ENCODE measurements around the gene ZNF687.

ZNF687 gene

GRCh38 chr1:151314137-151314875, 32.2 kb downstream of the ZNF687 start:
- DNase-seq (ENCODE audit: extremely low spot score) = no peak
- TF ChIP-seq HDGF (IDR thresholded peaks at IDR 0.05; ENCODE audit: borderline replicate concordance) = no peak
- no peak for TF ChIP-seq FOXM1 (IDR thresholded peaks at IDR 0.05; ENCODE audit: borderline replicate concordance)
- TF ChIP-seq CTBP1 (IDR thresholded peaks at IDR 0.05; ENCODE audit: borderline replicate concordance) = no peak
- TF ChIP-seq ELF4 (IDR thresholded peaks at IDR 0.05) = no peak
- CTCF ChIA-PET = interaction anchor here (1.7 to 1.9 kb wide), 2 partner anchors 13 to 26 kb away, joined by 5 to 9 read pairs; no protein-coding TSS in a partner anchor
- POLR2A ChIA-PET = interaction anchor here (2.0 to 10.0 kb wide), 2 partner anchors 13 to 26 kb away, joined by 5 to 89 read pairs; partner anchors contain the start of gene PI4KB

- TF ChIP-seq FOXM1 (IDR thresholded peaks at IDR 0.05; ENCODE audit: borderline replicate concordance) (no peak), FOXK2 (IDR thresholded peaks at IDR 0.05) (no peak), TARDBP (IDR thresholded peaks at IDR 0.05) (no peak), CTBP1 (IDR thresholded peaks at IDR 0.05; ENCODE audit: borderline replicate concordance) (no peak), ARNT (IDR thresholded peaks at IDR 0.05) (no peak), ZNF384 (IDR thresholded peaks at IDR 0.05) (no peak), ELF4 (IDR thresholded peaks at IDR 0.05) (no peak), HDGF (IDR thresholded peaks at IDR 0.05; ENCODE audit: borderline replicate concordance) (no peak), FOXA1 (IDR thresholded peaks at IDR 0.05) (no peak), SP1 (IDR thresholded peaks at IDR 0.05) (no peak), SUZ12 (IDR thresholded peaks at IDR 0.05) (no peak), BHLHE40 (IDR thresholded peaks at IDR 0.05; ENCODE audit: borderline replicate concordance) (no peak), LEF1 (IDR thresholded peaks at IDR 0.05; ENCODE audit: borderline replicate concordance) (no peak), L3MBTL2 (conservative IDR thresholded peaks at IDR 0.05) (no peak), PKNOX1 (IDR thresholded peaks at IDR 0.05) (no peak), NFRKB (IDR thresholded peaks at IDR 0.05) (no peak)
- POLR2A ChIA-PET = interaction anchor here (10.0 kb wide), 1 partner anchor 11 kb away, joined by 89 read pairs; the partner anchor contains the start of gene PI4KB
- no peak for DNase-seq (ENCODE audit: extremely low spot score)
- CTCF ChIA-PET = no interaction called here
Observed at GRCh38 chr1:151315565-151316235, 33.6 kb downstream of the ZNF687 start.

- no peak for DNase-seq (ENCODE audit: extremely low spot score)
- CTCF ChIA-PET = no interaction called here
- TF ChIP-seq FOXK2 (IDR thresholded peaks at IDR 0.05) (no peak), ARNT (IDR thresholded peaks at IDR 0.05) (no peak), BHLHE40 (IDR thresholded peaks at IDR 0.05; ENCODE audit: borderline replicate concordance) (no peak), NFRKB (IDR thresholded peaks at IDR 0.05) (no peak), CTBP1 (IDR thresholded peaks at IDR 0.05; ENCODE audit: borderline replicate concordance) (no peak), TARDBP (IDR thresholded peaks at IDR 0.05) (no peak), ZNF384 (IDR thresholded peaks at IDR 0.05) (no peak), ELF4 (IDR thresholded peaks at IDR 0.05) (no peak), L3MBTL2 (conservative IDR thresholded peaks at IDR 0.05) (no peak), FOXM1 (IDR thresholded peaks at IDR 0.05; ENCODE audit: borderline replicate concordance) (no peak), FOXA1 (IDR thresholded peaks at IDR 0.05) (no peak)
- POLR2A ChIA-PET = interaction anchor here (0.9 to 10.0 kb wide), 2 partner anchors 8 to 37 kb away, joined by 3 to 89 read pairs; partner anchors contain the start of genes PI4KB and ZNF687
Observed at GRCh38 chr1:151318975-151319374, 36.9 kb downstream of the ZNF687 start.

GRCh38 chr1:151324390-151324930, 42.4 kb downstream of the ZNF687 start:
- no peak for TF ChIP-seq LEF1 (IDR thresholded peaks at IDR 0.05; ENCODE audit: borderline replicate concordance)
- POLR2A ChIA-PET = no interaction called here
- CTCF ChIA-PET = interaction anchor here (0.6 to 1.5 kb wide), 3 partner anchors 16 to 24 kb away, joined by 3 to 4 read pairs (median 4); no protein-coding TSS in a partner anchor
- DNase-seq (ENCODE audit: extremely low spot score) = no peak

- POLR2A ChIA-PET = no interaction called here
Observed at GRCh38 chr1:151325231-151325630, 43.1 kb downstream of the ZNF687 start.

More at GRCh38 chr1:151325231-151325630, 43.1 kb downstream of the ZNF687 start:
- CTCF ChIA-PET = interaction anchor here (0.6 to 3.1 kb wide), 3 partner anchors 15 to 25 kb away, joined by 3 to 24 read pairs (median 3); no protein-coding TSS in a partner anchor
- DNase-seq (ENCODE audit: extremely low spot score) = no peak
- no peak for TF ChIP-seq FOXK2 (IDR thresholded peaks at IDR 0.05)
- no peak for TF ChIP-seq SUZ12 (IDR thresholded peaks at IDR 0.05)
- TF ChIP-seq NFRKB (IDR thresholded peaks at IDR 0.05) = no peak
- no peak for TF ChIP-seq L3MBTL2 (conservative IDR thresholded peaks at IDR 0.05)
- TF ChIP-seq TARDBP (IDR thresholded peaks at IDR 0.05) = no peak
- no peak for TF ChIP-seq LEF1 (IDR thresholded peaks at IDR 0.05; ENCODE audit: borderline replicate concordance)
- no peak for TF ChIP-seq BHLHE40 (IDR thresholded peaks at IDR 0.05; ENCODE audit: borderline replicate concordance)
- TF ChIP-seq ELF4 (IDR thresholded peaks at IDR 0.05) = no peak
- TF ChIP-seq CTBP1 (IDR thresholded peaks at IDR 0.05; ENCODE audit: borderline replicate concordance) = no peak
- no peak for TF ChIP-seq PKNOX1 (IDR thresholded peaks at IDR 0.05)
- no peak for TF ChIP-seq ZNF384 (IDR thresholded peaks at IDR 0.05)
- TF ChIP-seq SP1 (IDR thresholded peaks at IDR 0.05) = no peak
- no peak for TF ChIP-seq ARNT (IDR thresholded peaks at IDR 0.05)
- TF ChIP-seq HDGF (IDR thresholded peaks at IDR 0.05; ENCODE audit: borderline replicate concordance) = no peak
- no peak for TF ChIP-seq FOXM1 (IDR thresholded peaks at IDR 0.05; ENCODE audit: borderline replicate concordance)
- TF ChIP-seq FOXA1 (IDR thresholded peaks at IDR 0.05) = no peak

Measured in HEK293T (cell line).